ENCODE results near the gene PRRG2. TPM values are rescaled to one million over a fixed set of nuclear protein-coding genes. Genes with fewer than 3 reads are reported as not detected.
A peak's percentile ranks its signal among the peaks of the same experiment; 100 is the strongest.

The PRRG2 gene
- total RNA-seq, 1 donor from 2014 or later = not detected

DNA sequence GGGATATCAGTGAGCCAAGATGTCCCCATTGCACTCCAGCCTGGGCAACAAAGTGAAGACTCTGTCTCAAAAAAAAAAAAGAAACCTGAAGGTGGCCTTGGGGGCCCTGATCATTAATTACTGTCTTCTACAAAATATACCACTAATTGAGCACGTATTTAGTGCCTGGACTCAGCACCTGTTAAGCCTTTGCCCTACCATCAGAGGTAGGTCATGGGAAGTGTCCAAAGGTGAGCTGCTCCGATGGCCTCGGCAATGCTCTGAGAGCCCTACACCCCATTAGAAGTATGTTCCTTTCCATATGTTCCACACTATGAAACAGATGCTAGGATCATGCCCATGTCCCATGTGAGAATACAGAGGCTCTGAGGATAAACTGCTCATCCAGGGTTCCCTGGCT lies 21.7 kb upstream of the PRRG2 start:
- DNase-seq (ENCODE audit: low spot score in 2 of 2) = no peak
- TF ChIP-seq, protein P1, sequence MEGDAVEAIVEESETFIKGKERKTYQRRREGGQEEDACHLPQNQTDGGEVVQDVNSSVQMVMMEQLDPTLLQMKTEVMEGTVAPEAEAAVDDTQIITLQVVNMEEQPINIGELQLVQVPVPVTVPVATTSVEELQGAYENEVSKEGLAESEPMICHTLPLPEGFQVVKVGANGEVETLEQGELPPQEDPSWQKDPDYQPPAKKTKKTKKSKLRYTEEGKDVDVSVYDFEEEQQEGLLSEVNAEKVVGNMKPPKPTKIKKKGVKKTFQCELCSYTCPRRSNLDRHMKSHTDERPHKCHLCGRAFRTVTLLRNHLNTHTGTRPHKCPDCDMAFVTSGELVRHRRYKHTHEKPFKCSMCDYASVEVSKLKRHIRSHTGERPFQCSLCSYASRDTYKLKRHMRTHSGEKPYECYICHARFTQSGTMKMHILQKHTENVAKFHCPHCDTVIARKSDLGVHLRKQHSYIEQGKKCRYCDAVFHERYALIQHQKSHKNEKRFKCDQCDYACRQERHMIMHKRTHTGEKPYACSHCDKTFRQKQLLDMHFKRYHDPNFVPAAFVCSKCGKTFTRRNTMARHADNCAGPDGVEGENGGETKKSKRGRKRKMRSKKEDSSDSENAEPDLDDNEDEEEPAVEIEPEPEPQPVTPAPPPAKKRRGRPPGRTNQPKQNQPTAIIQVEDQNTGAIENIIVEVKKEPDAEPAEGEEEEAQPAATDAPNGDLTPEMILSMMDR (IDR thresholded peaks at IDR 0.05) = no peak
- peak overlapping the region in 1 of 2 donors; percentile 8 for H3K27ac ChIP-seq
- H3K9me3 ChIP-seq = no peaks in the 10 kb centered on the region
- no peaks in the 10 kb centered on the region for H3K4me1 ChIP-seq
- H3K4me3 ChIP-seq = no peak overlapping the region
- peaks cover 43 to 51% of the 10 kb centered on the region in 2 donors for H3K36me3 ChIP-seq
- intact Hi-C loops (cut with DNase I) = no loop called here
- H3K27me3 ChIP-seq = no peaks in the 10 kb centered on the region

DNA sequence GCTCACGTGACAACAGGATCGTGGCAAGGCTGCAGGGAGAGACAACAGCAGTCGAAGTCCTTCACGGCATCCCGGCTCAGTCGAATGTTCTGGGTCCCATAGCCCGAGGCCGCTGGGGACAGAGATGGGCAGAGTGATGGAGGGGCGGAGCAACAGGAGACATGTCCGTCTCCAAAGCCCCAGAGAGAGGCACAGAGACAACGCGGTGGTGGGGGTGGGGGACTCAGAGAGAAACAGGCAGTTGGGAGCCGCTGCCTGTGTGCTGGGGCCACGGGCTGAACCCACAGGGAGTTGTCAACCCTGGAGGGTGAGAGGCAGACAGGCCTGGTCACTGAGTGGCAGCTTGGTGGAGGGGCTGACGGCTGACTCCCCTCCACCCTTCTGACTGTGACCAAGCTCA lies 21.2 kb upstream of the PRRG2 start:
- Histone ChIP-seq H3K27me3 (no peaks in the 10 kb centered on the region), H3K36me3 (peaks cover 43 to 46% of the 10 kb centered on the region in 2 donors), H3K9me3 (no peaks in the 10 kb centered on the region), H3K27ac (peak overlapping the region in 1 of 2 donors; percentile 8), H3K4me3 (no peak overlapping the region), H3K4me1 (peaks cover 0 to 1% of the 10 kb centered on the region in 2 donors)
- intact Hi-C loops (cut with DNase I) = no loop called here
- TF ChIP-seq, protein P1 (IDR thresholded peaks at IDR 0.05) = no peak
- DNase-seq (ENCODE audit: low spot score in 2 of 2) = no peak

DNA sequence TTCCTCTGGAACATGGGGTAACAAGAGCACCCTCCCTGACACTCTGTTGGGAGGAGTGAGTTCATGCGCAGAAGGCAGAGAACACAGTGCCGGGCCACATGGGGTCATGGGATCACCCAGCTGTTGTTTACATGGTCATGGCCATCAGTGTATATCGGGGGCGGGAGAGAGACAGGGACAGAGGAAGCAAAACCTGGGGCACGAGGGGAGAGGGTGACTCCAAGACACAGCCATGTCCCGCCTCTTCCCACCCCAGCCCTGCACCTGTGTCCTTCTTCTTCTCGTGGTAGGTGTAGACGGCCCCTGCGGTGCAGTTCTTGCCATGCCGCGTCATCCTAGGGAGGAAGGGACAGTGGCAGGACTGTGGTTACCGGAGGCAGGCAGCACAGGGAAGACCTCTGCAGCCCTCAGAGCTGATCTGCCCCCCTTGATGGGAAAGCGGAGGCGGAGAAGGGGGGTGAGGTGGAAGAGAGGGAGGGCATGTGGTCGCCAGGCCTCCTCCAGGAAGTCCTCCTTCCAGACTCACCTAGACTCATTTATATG lies 20.7 kb upstream of the PRRG2 start:
- DNase-seq (ENCODE audit: low spot score in 2 of 2) = no peak
- Histone ChIP-seq H3K27me3 (no peaks in the 10 kb centered on the region), H3K4me1 (peaks cover 0 to 4% of the 10 kb centered on the region in 2 donors), H3K4me3 (no peak overlapping the region), H3K36me3 (peaks cover 42 to 43% of the 10 kb centered on the region in 2 donors), H3K9me3 (no peaks in the 10 kb centered on the region), H3K27ac (peak overlapping the region in 1 of 2 donors; percentile 8)
- intact Hi-C loops (cut with DNase I) = no loop called here
- TF ChIP-seq, protein P1 (IDR thresholded peaks at IDR 0.05) = no peak

DNA sequence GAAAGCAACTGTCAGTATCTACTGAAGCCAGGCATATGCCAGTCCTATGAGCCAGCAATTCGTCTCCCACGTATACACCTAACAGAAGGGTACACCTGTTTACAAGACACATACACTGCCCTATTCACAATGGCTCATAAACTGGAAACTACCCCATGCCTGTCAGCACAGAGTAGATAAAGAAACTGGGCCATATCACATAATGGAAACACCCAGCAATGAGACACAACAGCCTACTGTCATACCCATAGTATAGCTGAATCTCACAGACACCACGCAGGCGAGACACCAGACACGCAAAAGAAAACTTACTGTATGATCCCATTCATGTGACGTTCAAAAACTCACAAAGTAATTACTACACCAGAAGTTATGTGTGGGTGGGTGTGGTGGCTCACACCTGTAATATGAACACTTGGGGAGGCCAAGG lies 16.5 kb upstream of the PRRG2 start:
- H3K9me3 ChIP-seq = no peaks in the 10 kb centered on the region

DNA sequence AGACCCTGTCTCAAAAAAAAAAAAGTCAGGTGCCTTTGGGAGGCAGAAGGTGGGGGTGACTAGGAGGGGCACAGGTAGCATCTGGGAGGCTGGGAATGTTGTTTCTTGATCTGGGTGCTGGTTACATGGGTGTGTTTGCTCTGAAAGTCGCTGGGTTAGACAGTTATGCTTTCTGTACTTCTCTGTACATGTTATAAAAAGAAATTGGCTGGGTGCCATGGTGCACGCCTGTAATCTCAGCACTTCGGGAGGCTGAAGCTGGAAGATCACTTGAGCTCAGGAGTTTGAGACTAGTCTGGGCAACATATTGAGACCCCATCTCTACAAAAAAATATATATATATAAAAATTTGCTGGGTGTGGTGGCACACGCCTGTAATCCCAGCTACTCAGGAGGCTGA lies 15.9 kb upstream of the PRRG2 start:
- intact Hi-C loops (cut with DNase I) = no loop called here
- TF ChIP-seq, protein P1 (IDR thresholded peaks at IDR 0.05) = no peak
- H3K27ac ChIP-seq = no peak overlapping the region
- H3K27me3 ChIP-seq = no peaks in the 10 kb centered on the region
- peak in 1 of 2 donors; percentile 69 for DNase-seq (ENCODE audit: low spot score in 2 of 2)
- no peaks in the 10 kb centered on the region for H3K9me3 ChIP-seq
- no peaks in the 10 kb centered on the region for H3K36me3 ChIP-seq
- H3K4me1 ChIP-seq = peaks cover 0 to 5% of the 10 kb centered on the region in 2 donors
- H3K4me3 ChIP-seq = no peak overlapping the region

More for the DNA sequence above, 16.5 kb upstream of the PRRG2 start:
- H3K4me3 ChIP-seq = no peak overlapping the region
- intact Hi-C loops (cut with DNase I) = no loop called here
- H3K36me3 ChIP-seq = peaks cover 3 to 5% of the 10 kb centered on the region in 2 donors
- H3K27me3 ChIP-seq = no peaks in the 10 kb centered on the region
- H3K4me1 ChIP-seq = peaks cover 0 to 4% of the 10 kb centered on the region in 2 donors
- H3K27ac ChIP-seq = no peak overlapping the region
- no peak for DNase-seq (ENCODE audit: low spot score in 2 of 2)
- TF ChIP-seq, protein P1 (IDR thresholded peaks at IDR 0.05) = no peak
